ENCODE measurements around the gene PITPNM2. TPM values are rescaled to one million over a fixed set of nuclear protein-coding genes. Genes with fewer than 3 reads are reported as not detected.

The PITPNM2 gene
- total and polyA plus RNA-seq, 2 of the 8 experiments (the other 6 are each of a cell fraction or from before 2014, with no cell fraction given), result 0.59 to 3.4 TPM

GRCh38 chr12:123135688-123136087 lies 15.2 kb downstream of the PITPNM2 start:
- H2BK12ac ChIP-seq (ENCODE audit: low read depth, low read length), result no peak overlapping the region
- H3K14ac ChIP-seq (ENCODE audit: insufficient read length), result no peak overlapping the region
- H3K4me2 ChIP-seq (ENCODE audit: insufficient read depth in 1 of 2, low read depth in 2 of 2, low read length in 2 of 2), result no peak overlapping the region
- ChIA-PET CTCF (ENCODE audit: partially characterized antibody) (interaction anchor here (0.7 to 1.3 kb wide), 4 partner anchors 51 to 103 kb away, joined by 3 to 4 read pairs (median 3); no protein-coding TSS in a partner anchor), POLR2A (ENCODE audit: partially characterized antibody) (interaction anchor here (1.5 kb wide), 1 partner anchor 34 kb away, joined by 3 read pairs; no protein-coding TSS in a partner anchor)
- H4K91ac ChIP-seq (replicated peaks; ENCODE audit: insufficient read length, low read length), result no peak overlapping the region
- H3K56ac ChIP-seq (replicated peaks; ENCODE audit: insufficient read length, low read depth, low read length), result no peak overlapping the region
- no peak overlapping the region for H2BK5ac ChIP-seq (ENCODE audit: low read depth, low read length)
- H2BK120ac ChIP-seq (replicated peaks; ENCODE audit: low read depth, low read length), result no peak overlapping the region
- no peaks in the 10 kb centered on the region for H3K79me2 ChIP-seq (ENCODE audit: control insufficient read depth in 1 of 2, insufficient read depth in 2 of 2, low read length in 2 of 2)
- H2BK15ac ChIP-seq (ENCODE audit: low read length), result no peak overlapping the region
- H3K79me1 ChIP-seq (ENCODE audit: low read depth, low read length), result no peaks in the 10 kb centered on the region
- H2AFZ ChIP-seq (ENCODE audit: low read length), result no peak overlapping the region
- no peak overlapping the region for H3K18ac ChIP-seq (ENCODE audit: extremely low read depth, low read length)
- no peaks in the 10 kb centered on the region for H3K27me3 ChIP-seq (replicated peaks in 1 of 4; ENCODE audit: control insufficient read depth in 3 of 4, extremely low read depth in 1 of 4, insufficient read depth in 3 of 4, low read length in 3 of 4)
- H3K27ac ChIP-seq (ENCODE audit: low read depth, low read length), result no peak overlapping the region
- no peaks in the 10 kb centered on the region for H3K9me3 ChIP-seq (ENCODE audit: insufficient read depth in 2 of 2, low read depth in 1 of 2, low read length in 1 of 2)
- FAIRE-seq, result no peak
- TF ChIP-seq POLR2AphosphoS5 (IDR thresholded peaks at IDR 0.05; ENCODE audit: low read depth, low read length) (no peak), EP300 (IDR thresholded peaks at IDR 0.05; ENCODE audit: borderline replicate concordance in 1 of 2, low read depth in 2 of 2, low read length in 2 of 2) (no peak), KDM4A (IDR thresholded peaks at IDR 0.05; ENCODE audit: low read depth, low read length, severe bottlenecking) (no peak), HDAC6 (IDR thresholded peaks at IDR 0.05; ENCODE audit: low read depth, low read length) (no peak), CBX8 (IDR thresholded peaks at IDR 0.05; ENCODE audit: borderline replicate concordance, low read depth, low read length) (no peak)
- no peak overlapping the region for H3K9ac ChIP-seq (replicated peaks in 1 of 4; ENCODE audit: extremely low read depth in 1 of 4, low read depth in 3 of 4, low read length in 3 of 4)
- no peak overlapping the region for H2AK5ac ChIP-seq (ENCODE audit: low read depth, low read length)
- H3K4me1 ChIP-seq (replicated peaks in 1 of 4; ENCODE audit: control insufficient read depth in 3 of 4, insufficient read depth in 4 of 4, low read length in 3 of 4), result peaks cover 0 to 5% (median 0%) of the 10 kb centered on the region in 4 experiments; a peak in 2 of 7 replicates
- no peak overlapping the region for H3K4me3 ChIP-seq (ENCODE audit: extremely low read depth in 1 of 4, insufficient read depth in 2 of 4, low read depth in 3 of 4, low read length in 4 of 4)
- no peak overlapping the region for H3K23ac ChIP-seq (ENCODE audit: insufficient read length)
- H3K4ac ChIP-seq (replicated peaks; ENCODE audit: insufficient read length, low read depth, low read length), result no peak overlapping the region
- H4K8ac ChIP-seq (ENCODE audit: extremely low read depth, insufficient read depth, low read length), result no peak overlapping the region
- no peak overlapping the region for H2BK20ac ChIP-seq (ENCODE audit: low read length)
- H3K23me2 ChIP-seq (ENCODE audit: low read depth, low read length), result no peaks in the 10 kb centered on the region; the same call in 1 of the 2 replicates
- DNase-seq (ENCODE audit: low read depth in 1 of 2, low spot score in 2 of 2), result no peak
- no peak overlapping the region for H4K5ac ChIP-seq (ENCODE audit: insufficient read length, low read depth, low read length)
- H3K36me3 ChIP-seq (ENCODE audit: control insufficient read depth in 2 of 4, insufficient read depth in 4 of 4, low read length in 3 of 4), result no peaks in the 10 kb centered on the region
- H4K20me1 ChIP-seq (replicated peaks in 1 of 2; ENCODE audit: control insufficient read depth in 1 of 2, insufficient read depth in 2 of 2, low read length in 2 of 2), result no peaks in the 10 kb centered on the region
- WGBS, 2 experiments (ENCODE audit: extremely low coverage in 1 of 2, insufficient coverage in 1 of 2, insufficient read length in 1 of 2, insufficient replicate concordance in 2 of 2, low coverage in 1 of 2, low lambda C conversion rate in 2 of 2, missing lambda C conversion rate in 1 of 2), result 86% methylated on average over 8 of the region's 8 CpGs; no CpG with 5 or more reads in 1 of the 2 experiments

Data from H1 (cell line).